Ureter (tissue), 1 donor: ENCODE measurements around the gene TBC1D22A. TPM values are rescaled to one million over a fixed set of nuclear protein-coding genes. Genes with fewer than 3 reads are reported as not detected.

Source experiments
- DNase-seq: peaks from one replicate; pipeline ENCODE4 v3.0.0-alpha.2; 2020; ENCODE audit warnings: low spot score
- total RNA-seq: library from RNA; stranded (reverse); gene quantifications from one replicate; pipeline ENCODE4 v1.2.4, GENCODE V29; 2023
- donor health status: DM: yes; HTN: yes; CAD: no.

The TBC1D22A gene
- total RNA-seq, 1 donor from 2014 or later, result 32.6 TPM

DNA sequence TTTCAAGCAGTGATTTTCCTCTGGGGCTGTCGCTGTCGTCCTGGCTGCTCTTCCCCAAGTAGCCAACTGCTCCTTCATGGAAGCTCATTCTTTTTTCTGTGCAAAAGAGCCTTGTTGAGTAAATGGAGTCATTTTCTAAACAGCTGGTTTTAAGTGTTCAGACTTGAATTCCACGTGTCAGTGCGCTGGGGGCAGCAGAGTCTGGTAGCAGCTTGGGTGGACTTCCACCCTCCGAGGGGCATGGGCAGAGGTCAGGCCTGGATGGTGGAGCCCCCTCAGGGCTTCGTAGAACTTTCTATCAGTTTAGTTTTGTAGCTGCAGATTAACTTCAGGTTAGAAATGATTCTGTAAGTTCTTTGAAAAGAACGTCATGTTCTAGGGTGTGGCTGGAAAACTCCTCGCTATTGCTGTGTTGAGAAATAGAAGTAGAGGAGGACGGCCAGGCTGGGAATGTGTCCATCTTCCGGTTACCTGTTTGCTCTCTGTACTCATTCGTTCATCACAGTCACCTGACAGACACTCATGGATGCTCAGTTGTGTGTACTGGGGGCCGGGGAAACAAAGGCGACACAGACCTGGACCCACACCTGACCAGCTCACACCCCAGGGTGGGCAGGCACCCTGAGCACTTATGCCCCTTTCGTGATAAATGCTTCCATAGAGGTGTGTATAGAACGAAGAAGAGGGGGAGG is 270.7 kb downstream of the TBC1D22A start:
- no peak for DNase-seq

DNA sequence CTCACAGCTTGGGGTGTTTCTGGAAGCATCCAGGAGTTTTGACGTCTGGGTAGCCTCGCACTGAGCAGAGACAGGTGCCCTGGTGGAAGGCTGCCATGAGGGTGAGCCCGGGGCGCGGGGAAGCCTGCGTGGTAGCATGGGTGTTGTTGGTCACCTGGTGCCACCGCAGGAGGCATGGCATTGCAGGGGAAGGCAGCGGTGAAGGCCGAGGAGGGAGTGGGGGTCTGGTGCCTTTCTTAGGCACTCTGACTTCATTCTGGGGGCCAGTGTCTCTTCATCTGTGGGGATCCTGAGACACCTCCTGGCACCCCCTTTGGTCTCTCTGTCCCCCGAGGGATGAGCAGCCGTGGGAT is 271.2 kb downstream of the TBC1D22A start:
- DNase-seq, result no peak

DNA sequence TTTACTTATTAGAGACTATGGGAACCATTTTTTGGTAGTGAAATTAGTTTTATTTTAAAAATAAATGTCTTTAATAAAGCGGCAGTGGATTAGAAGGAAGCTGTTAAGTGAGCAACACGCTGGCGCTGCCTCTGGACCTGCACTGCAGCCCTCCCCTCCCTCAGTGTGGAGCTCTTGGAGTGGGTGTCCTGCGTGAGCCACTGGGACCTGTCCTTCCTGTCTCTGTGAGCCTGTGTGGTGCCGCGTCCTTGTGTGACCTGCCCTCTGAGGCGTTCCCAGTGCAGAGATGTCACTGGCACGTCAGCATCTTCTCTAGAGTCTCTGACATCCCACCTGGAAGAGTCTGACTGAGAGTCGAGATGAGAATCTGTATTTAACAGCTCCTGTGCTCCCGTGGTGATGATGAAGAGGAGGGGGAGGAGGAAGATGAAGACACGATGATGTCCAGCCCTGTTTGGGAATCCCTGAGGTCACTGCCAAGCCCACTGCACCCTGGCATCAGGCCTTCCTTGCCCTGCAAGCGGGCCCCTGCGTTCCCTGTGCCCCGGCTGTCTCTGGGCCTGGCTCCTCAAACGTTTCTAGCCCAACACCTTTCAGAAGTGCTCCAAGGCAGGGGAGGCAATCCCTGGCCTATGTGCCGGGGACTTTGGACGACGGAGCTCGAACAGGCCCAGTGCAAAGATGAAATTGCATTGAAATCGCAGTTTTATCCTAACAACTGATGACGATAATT is 271.8 kb downstream of the TBC1D22A start:
- DNase-seq, result no peak

DNA sequence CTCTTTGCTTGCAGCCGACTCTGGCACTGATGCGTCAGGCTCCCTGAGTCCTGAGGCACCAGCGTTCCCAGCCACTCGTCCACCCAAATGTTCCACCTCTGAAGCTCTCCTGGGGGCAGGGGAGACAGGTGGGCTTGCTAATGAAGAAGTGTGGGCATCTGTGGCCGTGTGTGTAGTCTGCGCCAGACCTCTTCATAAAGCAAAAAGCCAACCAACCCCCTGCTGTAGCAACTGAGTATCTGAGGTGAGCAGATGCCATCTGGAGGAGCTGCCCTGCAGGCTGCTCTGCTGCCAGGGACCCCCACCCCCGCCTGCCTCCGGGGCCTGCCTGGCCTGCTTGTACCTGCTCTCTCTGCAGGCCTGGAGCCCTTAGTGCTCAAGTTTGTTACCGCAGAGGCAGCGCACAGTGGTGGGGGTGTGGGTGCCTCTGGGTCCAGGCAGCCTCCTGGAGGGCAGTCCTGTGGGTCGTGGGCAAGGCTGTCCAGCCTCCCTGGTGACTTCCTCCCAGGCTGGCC is 272.5 kb downstream of the TBC1D22A start:
- DNase-seq, result no peak

DNA sequence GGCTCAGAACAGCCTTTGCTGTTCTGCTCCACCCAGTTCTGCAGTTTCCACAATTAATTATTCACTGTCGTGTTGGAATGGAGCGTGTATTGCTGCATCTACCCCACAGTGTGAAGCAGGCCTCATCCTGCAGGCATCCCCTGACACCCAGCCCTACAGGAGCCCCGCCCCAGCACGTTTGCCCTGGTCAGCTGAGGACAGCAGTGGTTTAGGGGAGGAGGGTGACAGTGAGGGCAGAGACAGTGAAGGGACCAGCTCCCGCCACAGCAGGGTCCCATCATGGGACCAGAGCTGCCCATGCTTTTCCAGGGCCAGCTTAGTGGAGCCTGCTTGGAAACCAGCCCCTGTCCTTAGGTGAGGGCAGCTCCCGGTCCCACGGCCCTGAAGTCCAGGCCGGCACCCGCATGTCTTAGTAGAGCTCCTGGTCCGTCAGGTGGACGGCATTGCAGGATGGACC is 273.0 kb downstream of the TBC1D22A start:
- DNase-seq, result no peak

DNA sequence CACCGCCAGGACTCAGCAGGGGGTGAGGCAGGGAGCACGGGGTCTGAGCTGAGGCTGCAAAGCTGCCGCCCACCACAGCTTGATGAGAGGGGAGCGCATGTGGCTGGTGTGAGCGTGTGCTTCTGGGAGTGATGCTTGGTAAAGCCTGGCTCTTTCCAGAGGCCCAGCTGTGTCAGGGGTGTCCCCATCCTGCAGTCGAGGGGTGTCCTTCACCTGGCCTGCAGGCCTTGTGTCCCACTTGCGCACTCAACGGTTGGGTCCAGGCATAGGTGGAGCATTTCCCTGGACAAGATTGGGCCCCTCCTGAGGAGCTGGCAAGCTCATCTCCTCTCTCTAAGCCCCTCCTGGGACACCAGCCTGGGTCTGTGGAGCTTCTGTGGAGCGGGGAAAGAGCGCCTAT is 273.9 kb downstream of the TBC1D22A start:
- DNase-seq, result no peak

DNA sequence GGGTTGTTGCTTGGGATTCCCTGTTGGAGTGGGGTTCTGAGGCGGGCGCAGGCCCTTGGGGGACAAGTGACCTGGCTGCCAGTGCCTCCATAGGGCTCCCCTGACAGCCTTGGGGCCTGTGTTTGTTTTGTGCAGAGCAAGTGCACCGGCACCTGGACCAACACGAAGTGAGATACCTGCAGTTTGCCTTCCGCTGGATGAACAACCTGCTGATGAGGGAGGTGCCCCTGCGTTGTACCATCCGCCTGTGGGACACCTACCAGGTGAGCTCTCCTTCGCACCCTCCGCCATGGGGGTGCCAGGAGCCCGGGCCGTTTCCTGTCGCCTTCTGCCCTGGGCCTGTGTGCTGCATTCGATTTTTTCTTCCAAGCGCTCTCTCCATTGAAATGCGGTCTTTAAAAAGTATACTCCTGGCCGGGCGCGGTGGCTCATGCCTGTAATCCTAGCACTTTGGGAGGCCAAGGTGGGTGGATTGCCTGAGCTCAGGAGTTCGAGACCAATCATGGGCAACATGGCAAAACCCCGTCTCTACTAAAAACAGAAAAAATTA is 274.6 kb downstream of the TBC1D22A start:
- no peak for DNase-seq

DNA sequence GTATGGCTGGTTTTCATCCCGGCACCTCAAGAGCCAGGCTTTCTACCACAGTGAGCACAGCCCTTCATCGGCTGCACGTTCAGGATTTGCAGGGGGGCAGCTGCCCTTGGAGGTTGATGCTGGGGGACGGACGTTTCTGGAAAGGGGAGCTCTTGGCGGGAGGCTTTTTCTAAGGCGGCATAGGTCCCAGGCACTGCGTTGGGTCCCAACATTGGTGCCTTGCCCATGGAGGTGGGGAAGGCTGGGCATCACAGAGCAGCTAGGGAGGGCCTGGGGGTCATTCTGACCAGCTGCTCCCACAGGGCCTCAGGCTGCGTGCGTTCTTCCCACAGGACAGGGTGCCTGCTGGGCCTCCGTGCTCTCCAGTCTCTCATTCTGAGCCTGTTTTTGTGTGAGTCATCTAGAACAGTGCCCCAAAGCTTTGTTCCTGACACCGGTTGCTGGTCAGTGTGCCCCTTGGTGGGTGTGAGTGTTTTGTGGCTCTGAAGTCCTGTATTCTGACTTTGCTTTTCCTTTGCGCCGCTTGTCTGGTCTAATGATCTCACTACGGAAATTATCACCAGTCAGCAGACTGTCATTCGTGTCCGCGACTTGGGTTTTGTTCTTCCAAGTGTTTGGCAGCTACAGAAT is 275.9 kb downstream of the TBC1D22A start:
- DNase-seq, result no peak

DNA sequence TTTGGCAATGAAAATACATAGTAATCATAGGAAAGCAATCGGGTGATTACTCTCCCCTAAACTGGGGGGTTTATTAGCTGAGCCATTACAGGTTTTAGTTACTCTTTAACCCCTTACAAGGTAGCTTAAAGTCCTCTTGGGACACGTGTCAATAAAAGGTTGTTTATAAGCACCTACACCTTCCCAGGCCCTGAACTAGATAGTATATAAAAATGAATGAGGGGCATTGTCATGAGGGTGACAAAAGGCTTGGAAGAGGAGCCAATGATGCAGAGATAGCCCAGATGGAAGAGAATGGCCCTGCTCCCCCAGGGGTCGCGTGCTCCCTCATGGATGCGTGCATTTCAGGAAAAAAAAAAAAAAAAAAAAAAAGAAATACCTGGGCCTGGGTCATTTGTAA is 276.9 kb downstream of the TBC1D22A start:
- DNase-seq, result no peak

DNA sequence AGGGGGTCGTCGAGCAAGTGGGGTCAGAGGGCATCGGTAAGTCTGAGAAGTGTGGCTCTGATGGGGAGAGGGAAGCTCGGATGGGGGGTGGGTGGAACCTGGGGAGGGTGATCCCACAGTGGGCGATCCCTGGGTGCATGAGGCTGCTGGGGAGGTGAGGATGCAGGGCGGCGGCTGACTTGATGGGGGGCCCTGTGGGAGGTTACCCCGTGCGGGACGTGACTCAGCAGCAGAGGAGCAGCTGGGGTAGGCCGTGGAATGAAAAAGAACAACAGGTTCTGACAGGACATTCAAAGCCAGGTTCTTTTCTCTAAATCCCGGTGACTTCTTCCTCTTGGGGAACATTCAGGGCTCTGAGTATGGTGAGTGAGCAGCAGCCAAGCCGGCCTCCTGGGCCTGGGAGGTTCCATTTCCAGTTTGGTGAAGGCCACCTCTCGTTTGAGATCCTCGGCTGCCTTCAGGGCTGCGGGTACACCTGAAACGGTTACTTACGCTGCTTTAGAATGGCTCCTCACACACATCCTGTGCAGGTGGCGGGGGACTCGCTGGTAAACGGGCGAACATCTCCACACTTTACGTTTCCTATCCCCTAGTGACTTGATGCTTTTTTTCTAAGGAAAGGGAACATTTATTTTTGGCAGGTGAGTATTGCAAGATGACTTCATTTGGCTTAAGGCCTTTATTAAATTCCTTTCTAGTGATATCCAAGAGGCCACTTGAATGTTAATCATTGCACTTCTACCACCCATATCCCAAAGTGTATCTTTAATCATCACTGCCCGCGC is 278.2 kb downstream of the TBC1D22A start:
- no peak for DNase-seq

DNA sequence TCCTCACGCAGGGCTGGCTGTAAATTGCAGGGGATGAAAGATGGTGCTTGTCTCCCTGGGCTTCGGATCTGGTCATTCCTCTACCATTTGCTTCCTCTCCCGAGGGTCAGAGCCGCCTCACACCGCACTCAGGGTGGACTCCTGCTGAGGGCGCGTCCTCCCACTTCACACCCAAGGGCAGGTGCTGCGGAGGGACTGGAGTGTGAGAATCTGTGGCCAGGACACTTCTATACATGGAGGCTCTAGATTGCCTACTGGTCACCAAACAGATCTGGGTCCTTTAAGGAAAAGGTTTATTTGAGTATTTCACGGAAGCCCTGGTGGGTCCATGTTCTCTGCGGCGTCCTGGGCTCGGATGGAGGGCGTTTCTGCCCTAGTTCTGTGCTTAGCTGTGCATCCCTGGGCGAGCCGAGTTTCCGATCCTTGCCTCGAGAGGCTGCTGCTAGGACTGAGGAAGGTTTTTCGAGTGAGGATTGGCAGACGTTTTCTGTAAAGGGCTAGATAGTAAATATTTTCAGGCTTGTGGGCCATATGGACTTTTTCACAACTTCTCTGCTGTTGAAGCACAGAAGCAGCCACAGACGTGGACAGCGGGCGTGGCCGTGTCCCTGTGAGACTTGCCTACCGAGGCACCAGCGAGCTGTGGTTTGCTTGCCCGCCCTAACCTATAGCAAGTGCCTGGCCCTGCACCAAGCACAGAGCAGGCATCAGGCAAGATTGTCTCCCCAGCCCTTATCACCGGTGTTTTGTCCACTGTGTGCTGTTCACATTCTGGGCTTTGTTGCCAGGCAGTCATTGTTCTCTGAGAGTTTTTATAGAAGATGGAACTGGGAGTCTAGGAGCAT is 279.0 kb downstream of the TBC1D22A start:
- DNase-seq, result no peak

DNA sequence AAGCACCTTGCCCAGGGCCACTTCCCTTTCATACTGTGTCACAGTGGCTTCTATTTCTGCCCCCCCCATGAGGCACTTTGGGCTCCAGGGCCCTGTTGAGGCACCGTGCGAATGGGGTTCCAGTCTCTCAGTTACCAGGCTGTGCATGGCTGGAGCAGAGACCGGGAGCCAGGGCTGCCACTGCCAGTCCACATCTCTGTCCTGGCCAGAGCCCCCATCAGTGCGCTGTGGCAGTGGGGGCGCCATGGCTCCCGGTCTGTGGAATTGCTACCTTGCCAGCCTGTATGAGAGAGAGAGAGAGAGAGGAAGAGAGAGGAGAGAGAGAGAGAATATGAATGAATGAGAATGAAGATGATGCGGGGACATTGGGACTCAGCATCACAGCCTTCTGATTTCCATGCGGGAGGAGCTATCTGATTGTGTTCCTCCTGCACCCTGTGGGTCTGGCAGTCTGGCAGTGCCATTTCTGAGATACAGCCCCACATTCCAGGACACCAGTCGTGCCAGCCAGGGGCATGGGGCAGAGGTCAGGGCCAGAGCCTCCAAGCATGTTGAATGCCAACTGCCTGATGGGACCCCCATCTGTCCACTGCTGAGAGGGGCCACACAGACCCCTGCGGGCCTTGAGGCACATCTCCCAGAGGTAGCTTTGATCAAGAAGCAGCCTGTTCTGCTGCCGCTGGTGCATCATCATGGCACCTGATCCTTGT is 279.8 kb downstream of the TBC1D22A start:
- DNase-seq, result no peak

DNA sequence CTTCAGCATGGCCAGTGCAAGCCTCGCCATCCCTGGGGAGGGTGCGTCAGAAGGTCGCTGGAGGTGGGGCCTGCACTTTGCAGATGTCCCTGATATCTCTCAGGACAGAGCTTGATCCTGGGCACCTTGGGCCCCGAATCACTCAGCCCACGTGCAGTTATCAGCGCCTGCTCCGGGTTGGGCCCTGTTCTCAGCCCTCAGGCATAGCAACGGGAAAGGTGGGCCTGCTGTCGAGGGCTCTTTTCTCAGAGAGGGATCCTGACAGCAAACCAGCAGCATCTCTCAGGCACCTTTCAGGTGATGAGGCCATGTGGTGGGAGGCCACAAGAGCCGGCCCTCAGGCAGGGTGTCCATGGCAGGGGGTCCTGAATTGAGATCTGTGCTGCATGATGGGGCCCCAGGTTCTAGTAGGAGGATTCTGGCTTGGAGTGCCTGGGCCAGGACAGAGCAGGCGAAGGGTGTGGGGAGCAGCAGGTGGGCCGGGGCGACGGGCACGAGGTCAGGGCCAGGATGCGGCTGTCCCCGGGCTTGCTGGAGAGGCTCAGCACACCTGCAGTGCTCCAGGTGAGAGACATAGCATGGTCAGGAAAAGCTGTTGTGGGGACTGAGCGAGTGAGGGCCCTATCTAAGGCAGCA is 280.5 kb downstream of the TBC1D22A start:
- no peak for DNase-seq

DNA sequence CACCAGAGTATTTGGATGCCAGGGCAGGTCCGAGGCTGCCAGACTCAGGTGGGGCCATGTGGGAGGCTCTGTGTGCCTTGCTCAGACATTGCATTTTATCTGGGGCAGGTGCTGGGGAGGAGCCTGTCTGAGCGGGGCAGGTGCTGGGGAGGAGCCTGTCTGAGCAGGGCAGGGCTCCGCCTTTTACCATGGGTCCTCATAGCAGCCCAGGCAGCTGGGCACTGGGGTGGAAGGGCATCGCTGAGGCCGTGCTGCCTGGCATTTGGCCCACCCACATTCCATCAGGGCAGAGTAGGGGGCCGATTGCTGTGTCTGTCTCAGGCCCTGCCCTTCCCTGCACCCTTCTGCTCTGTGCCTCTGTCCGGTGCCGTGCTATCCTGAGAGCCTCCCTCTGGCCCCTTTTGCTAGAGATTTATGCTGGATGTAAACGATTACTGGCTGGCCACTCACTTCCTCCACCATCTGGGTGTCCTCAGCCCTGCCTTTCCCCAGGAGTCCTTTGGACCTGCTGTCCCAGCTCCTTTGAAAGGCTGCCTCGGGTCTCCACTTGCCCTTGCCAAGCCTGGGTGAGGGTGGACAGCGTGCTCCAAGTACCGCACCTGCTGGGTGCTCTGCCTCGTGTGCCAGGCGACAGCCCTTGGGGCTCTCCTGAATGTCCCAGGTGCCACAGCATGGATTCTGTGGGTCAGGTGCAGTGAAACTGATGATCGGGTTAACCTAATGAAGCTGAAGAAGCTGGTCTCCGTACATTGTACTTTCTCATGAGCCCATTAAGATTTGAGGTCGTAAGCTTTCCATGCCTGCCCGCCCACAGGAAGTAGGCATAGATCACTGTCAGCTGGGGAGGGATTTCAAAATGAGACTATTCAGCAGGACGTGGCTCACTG is 281.6 kb downstream of the TBC1D22A start:
- peak; percentile 60 for DNase-seq

DNA sequence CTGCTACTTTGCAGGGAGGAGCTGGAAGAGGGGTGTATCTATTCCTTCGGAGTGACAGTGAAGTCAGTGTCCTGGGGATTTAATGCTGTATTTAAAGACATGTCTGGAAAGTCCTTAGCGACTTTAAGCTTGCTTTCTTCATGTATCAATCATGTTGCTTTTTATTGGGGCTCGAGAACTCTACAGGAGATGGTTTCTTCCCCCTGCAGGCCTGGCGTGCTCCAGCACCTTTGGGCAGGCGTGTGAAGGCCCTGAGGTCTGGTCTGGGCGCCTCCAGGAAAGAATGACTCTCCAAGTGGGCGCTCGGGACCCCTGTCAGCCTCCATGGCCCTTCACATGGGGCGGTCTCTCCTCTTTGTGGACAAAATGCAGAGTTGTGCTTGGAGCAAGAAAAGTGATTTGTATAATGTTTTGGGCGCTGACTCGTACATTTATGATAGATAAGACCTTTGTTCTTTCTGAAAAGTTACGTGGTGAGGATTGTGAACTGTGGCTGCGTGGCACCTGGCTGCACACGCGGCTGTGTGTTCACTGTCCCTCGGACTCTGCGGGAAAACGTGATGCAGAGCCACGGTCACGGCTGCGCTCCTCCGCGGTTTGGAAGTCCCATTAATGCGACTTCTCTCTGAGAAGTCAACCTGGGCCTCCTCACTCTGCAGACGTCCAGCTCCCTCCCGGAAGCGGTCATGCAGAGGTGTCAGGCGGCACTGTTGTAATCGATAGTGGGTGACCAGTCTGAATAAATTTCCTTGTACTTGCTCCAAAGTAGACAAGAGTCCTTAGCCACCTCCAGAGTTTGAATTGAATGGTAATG is 282.5 kb downstream of the TBC1D22A start:
- DNase-seq, result no peak

DNA sequence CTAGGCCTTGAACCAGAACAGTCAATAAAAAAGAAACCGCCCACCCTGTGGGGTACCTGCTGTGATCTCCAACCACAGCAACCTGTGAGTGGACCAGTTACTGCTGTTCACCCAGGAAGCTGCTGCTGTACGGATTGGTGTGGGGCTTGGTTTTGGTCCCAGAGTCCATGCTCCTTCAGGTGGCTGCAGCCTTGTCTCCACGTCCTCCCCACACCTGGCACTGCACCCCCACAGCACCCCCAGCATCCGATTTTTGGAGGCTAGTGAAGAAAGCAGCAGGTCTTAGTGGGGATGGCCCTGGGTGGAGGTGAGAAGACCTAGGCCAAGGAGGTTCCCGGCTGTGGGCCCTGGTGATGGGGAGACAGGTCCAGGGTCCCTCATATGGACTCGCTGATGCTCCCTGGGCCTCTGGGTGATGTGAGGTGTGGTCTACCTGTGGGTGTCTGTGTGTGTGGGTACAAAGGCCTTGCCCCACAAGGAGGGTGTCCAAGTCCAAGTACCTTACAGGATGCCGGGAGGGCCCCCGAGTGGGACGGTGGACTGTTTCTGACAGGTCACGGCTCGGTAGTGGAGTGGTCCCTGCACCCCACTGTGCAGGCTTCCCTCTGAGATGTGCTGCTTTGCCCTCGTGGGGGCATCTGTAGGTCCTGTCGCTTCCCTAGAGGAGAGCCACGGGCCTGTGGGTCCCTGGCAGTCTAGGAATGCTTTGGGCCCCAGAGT is 283.4 kb downstream of the TBC1D22A start:
- DNase-seq, result no peak
